Muscle of arm (tissue), 12 donors: Measurements from ENCODE around the gene CCDC34. TPM values are rescaled to one million over a fixed set of nuclear protein-coding genes. Genes with fewer than 3 reads are reported as not detected.
"Not testable (repeated sequence)": the region's sequence is repeated elsewhere in the genome, so short reads cannot be mapped to it uniquely, and the experiment has no call there.

Source experiments
- DNase-seq: peaks from one replicate; pipeline ENCODE4 v3.0.0-alpha.2; 2013
- polyA plus RNA-seq, 12 donors: library from polyadenylated mRNA; unstranded; fragments of 120-200 nt; gene quantifications; one replicate each; pipeline ENCODE4 v1.2.1, GENCODE V29; 2013; ENCODE audit not compliant: insufficient read length in 12 of 12

CCDC34 gene
- polyA plus RNA-seq, 12 donors, result 9.8 to 43.1 (median 18.3) TPM; not detected in 1

DNA sequence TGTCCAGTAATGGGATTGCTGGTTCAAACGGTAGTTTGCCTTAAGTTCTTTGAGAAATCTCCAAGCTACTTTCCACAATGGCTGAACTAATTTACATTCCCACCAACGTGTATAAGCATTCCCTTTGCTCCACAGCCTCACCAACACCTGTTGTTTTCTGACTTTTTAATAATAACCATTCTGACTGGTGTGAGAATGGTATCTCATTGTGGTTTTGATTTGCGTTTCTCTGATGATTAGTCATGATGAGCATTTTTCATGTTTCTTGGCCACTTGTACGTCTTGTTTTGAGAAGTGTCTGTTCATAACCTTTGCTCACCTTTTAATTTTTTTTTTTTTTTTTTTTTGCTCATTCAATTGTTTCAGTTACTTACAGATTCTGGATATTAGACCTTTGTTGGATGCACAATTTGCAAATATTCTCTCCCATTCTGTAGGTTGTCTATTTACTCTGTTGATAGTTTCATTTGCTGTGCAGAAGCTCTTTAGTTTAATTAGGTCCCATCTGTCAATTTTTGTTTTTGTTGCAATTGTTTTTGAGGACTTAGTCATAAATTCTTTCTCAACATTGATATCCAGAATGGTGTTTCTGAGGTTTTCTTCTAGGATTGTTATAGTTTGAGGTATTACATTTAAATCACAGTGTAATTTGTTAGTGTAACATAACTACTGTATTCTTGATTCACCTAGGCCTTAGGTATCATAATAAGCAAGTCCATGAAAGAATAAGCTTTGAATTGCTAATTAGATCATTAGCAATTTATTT, 33.0 kb downstream of the CCDC34 start:
- DNase-seq, result no peak

- DNase-seq, result no peak
Measured at GRCh38 chr11:27328614-27329013, 34.4 kb downstream of the CCDC34 start.

- DNase-seq, result not testable (repeated sequence)
Measured at GRCh38 chr11:27327064-27327463, 36.0 kb downstream of the CCDC34 start.

GRCh38 chr11:27322196-27322595, 40.8 kb downstream of the CCDC34 start:
- not testable (repeated sequence) for DNase-seq

GRCh38 chr11:27321340-27321739, 41.7 kb downstream of the CCDC34 start:
- not testable (repeated sequence) for DNase-seq

GRCh38 chr11:27319072-27319471, 43.9 kb downstream of the CCDC34 start:
- DNase-seq, result no peak

DNA sequence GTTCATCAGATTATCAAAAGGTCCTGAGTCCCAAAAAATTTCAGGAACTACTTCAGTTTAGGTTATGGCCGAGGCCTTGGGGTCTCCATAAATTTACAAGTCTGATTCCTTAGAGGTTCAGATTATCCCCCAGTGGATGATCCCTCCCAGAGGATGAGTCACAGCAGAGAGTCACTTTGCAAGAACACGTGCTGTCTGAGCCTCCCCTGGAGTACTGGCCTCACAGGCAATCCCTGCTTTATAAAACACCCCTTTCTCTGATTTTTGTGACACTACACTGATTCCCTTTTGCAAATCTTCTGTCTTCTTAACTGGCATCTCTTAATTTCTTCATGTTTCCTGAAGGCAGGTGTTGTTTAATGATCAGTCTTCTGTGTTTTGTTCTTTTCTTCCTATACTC, 45.3 kb downstream of the CCDC34 start:
- no peak for DNase-seq

- no peak for DNase-seq
Measured at GRCh38 chr11:27315836-27316235, 47.2 kb downstream of the CCDC34 start.

GRCh38 chr11:27313157-27313821, 49.7 kb downstream of the CCDC34 start:
- no peak for DNase-seq

DNA sequence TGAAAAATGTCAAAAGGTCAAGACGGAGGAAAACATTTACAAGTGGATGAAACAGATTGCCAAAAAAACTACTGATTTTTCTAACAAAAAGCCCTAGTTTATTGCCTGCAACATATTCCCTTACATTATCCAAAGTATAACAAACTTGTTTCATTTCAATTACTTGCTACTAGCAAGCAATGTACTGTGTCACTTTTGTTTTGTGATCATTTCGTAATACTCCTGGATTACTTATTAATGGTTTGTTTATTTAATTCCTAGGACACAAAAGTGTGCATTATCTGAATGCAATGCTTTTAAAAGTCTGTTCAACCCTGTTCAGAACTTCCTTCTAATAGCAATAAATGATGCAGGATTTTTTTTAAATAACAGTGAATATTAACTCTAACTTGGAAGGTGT, 50.9 kb downstream of the CCDC34 start:
- no peak for DNase-seq

DNA sequence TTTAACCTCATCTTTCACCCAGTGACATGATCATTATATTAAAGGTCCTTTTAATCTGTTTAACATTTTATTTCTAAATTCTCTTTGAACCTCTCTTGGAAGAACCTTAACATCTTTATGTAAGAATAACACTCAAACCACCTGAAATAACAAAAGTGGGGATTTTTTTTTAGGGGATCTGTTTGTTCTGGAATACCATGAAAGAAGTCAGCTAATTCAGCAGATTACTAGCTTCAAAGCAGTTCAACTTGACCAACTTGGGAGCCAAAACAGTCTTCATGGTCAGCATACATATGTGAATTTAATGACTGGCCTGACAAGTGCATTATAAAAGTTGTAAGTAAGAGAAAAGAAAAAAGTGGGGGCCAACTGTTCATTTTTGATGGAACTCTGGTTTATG, 52.3 kb downstream of the CCDC34 start:
- no peak for DNase-seq

DNA sequence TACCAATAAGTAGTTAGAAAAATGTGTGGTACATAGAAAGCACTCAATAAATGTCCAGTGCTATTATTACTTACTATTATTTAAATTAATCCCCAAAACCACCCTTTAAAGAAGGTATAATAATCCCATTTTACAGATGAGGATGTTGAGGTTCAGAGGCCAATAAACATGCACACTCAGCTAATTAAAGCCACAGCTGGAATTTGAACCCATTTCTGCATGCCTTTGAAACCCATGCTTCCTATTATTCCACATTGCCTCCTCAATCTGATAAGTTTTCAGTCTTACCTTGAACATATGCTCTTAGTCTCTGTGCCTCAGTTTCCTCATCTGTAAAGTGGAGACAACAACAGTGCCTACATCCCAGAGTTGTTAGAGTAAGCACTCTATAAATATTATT, 52.8 kb downstream of the CCDC34 start:
- DNase-seq, result no peak

- no peak for DNase-seq
Measured at GRCh38 chr11:27309046-27309445, 54.0 kb downstream of the CCDC34 start.

DNA sequence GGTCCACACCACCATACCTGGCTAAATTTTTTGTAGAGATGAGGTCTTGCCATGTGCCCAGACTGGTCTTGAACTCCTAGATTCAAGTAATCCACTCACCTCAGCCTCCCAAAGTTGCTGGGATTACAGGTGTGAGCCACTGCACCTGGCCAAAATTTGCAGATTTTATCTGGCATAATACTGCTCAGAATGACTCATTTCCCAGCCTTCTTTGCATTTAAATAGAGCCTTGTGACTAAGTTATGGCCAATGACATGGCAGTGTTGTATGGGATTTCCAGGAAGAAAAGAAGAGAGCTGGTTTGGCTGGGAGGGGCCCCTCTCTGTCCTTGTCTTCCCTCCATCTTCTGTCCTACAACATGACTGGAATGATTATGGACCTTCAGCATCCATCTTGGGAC, 55.8 kb downstream of the CCDC34 start:
- DNase-seq, result no peak

DNA sequence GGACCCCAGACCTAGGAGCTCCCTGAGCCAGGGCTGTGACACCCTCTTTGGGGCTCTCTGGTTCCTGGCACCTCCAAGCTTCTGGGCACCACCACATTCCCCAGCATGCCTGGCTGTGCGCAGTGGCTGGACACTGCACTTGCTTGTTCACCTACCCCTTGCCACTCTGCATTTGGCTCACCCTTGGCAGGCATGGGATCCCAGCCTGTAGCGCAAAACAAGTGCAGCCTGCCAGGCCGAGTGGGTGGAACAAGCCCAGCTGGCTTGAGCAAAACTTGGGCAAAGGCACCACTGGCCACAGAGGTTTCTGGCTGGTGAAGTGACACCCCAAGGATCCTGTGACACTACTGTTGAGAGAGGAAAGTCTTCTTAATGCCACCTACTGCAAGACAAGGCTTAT, 57.3 kb downstream of the CCDC34 start:
- DNase-seq, result no peak

DNA sequence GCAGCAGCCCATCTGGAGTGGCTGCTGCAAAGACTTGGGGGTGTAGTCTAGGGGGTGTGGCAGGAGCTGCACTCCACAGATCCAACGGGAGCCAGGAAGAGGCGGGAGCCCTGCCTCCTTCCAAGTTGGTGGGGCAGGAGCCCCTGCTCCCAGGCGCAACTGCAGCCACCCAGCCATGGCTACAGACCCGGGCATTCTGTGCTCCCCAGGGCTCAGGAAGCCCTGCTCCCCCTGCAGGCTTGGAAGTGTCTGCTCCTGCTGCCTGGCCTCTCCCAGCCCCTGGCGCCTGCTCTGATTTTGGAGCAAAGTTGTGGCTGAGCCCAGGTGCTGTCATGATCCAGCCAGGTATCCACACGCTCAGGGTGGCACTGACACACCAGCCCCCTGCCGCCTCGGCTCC, 58.5 kb downstream of the CCDC34 start:
- DNase-seq, result no peak

DNA sequence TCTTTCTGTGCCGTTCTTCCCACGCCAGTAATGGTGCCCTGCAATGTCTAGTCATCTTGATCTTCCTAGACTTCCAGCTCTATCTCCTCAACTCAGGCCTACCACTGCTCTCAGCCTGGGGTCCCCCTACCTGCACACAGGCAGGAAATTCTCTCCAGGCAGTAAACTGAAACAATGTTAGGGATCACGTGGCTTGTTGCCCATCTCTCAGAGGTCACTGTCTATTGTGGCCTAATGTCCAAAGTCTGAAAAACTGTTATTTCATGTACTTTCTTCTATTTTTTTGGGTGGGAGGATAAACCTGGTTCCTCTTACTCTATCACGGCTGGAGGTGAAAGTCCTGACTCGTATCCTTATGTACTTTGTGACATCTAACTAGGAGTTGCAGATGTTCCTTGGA, 59.1 kb downstream of the CCDC34 start:
- DNase-seq, result no peak

DNA sequence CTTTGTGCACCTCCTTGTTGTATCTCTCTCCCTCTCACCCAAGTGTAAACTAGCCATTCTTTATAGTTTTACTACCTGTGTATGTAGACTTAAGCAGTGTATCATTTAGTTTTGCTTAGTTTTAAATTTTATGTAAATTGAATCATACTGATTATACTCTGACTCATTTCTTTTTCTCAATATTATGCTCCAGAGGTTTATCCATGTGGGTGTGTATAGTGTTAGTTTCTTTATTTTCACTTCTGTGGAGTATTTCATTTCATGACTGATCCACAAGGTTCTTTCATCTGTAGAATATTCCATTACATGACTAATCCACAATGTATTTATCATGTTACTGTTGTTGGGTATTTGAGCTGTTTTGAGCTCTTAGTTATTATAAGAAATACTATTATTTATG, 62.0 kb downstream of the CCDC34 start:
- DNase-seq, result no peak

GRCh38 chr11:27297616-27298015, 65.4 kb downstream of the CCDC34 start:
- DNase-seq, result no peak

GRCh38 chr11:27296497-27296896, 66.5 kb downstream of the CCDC34 start:
- peak; percentile 31 for DNase-seq

GRCh38 chr11:27295928-27296327, 67.1 kb downstream of the CCDC34 start:
- DNase-seq, result peak; percentile 33

DNA sequence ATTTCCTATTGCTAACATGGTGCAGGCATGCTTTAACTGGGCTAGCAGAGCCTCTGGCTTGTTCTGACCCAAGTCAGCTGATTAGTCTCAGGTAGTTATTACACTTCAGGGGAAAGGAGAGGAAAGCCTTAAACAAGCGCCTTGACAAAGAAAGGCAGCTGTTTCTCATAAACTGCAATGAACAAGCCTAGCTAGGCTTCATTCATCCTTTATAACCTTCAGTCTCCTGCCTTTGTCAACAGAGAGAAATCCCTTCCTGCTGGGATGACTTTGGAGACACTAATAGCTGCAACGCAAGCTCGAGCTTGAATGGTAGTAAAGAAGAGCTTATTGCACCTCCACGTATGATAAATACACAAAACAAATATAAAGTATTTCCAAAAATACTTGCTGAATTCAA, 68.4 kb downstream of the CCDC34 start:
- DNase-seq, result no peak
